GM19452 (cell line): ENCODE measurements around the gene MRPS2.
"Not testable (repeated sequence)": the region's sequence is repeated elsewhere in the genome, so short reads cannot be mapped to it uniquely, and the experiment has no call there.

ENCODE experiments used
- ATAC-seq: cut with Tn5 transposase; IDR thresholded peaks from one replicate; pipeline ENCODE4 v1.9.1; 2021; ENCODE audit not compliant: unreplicated experiment

MRPS2 gene

GRCh38 chr9:135499326-135500070, 984 bp upstream of the MRPS2 start:
- ATAC-seq: peak; percentile 41

- ATAC-seq: no peak
Observed at GRCh38 chr9:135500071-135500524, 384 bp upstream of the MRPS2 start.

DNA sequence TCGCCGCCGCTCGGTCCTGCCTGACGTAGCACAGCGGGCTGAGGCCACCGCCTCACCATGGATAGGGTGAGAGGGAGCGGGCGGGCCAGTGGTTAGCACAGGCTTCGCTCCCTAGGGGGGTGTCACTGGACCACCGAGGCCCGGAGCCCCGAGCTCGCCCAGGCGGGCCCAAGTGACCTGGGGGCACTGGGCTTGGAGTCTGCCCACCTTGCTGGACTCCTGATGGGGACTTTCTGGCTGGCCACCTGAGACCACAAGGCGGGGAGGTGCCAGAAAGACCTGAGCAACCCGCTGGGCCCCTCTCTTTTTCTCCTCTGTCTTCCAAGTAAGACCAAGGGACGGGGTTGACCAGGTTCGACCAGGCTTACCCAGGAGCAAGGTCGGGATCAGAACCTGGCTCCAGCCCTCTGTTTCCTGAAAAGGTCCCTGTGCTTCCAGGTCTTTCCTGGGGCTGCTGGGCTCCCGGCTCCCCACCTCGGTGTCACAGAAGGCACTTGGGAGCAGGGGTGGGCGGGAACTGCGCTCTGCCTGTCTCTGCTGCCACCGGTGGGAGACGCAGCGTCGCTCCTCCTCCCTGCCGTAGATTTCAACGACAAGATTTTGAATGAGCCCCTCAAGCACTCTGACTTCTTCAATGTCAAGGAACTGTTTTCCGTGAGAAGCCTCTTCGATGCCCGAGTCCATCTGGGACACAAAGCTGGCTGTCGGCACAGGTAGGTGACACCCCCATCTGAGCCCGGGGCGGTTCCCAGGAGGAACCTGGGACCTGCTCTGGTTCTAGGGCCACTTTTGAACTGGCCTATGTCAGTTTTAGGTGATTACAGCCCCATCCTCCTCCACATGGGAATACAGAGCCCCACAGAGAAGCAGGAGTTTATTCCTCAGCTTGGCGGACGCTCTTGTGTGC, 1.0 kb downstream of the MRPS2 start:
- ATAC-seq: no peak

DNA sequence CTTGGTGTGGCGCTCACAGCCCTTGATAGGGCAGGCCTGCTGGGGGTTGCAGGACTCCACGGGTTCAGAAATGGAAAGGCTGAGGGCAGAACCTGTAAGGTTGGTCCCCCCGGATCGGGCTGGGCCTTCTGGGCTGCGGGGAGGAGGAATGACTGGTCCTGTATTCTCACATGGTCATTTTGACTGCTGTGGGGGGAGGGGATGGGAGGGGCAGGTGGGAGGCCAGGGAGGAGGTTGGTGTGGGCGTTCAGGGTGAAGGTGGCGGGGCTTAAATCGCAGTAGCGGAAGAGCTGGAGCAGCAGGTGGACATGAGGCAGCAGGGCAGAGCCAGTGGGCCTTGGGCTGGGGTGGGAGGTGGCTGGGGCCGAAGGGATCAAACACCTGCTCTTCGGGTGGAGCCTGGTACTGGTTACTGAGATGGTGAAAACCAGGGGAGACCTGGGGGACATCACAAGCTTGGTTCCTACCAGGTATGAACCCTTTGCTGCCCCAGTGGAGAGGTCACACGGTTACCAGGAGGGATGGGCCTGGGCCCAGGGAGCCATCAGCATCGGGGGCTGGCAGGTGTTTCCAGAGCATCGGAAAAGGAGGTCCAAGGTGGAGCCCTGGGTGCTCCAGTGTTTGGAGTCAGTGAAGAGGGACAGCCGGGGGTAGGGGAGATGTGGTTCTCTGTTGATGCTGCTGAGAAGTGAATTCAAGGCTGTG, 1.8 kb downstream of the MRPS2 start:
- no peak for ATAC-seq

DNA sequence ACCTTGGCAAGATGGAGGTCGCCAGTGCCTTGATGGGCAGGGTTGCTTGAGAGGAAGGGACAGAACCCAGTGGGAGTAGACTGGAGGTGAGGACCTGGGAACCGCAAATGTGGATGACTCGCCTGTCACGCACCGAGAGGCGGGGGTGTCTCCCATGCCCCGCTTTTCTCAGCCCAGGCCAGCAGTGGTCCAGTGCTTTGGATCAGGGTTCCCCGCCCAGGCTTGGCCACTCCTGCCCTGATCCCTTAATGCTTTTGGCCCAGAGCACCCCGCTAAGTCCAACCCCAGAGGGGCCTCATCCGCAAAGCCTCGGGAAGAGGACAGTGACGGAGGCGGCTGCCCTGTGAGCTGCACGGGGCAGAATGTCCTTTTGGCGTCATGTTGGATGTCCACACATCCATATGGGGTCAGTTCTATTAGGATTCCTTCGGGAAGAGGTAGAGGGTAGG, 2.4 kb downstream of the MRPS2 start:
- ATAC-seq: no peak

GRCh38 chr9:135503371-135504261, 3.1 kb downstream of the MRPS2 start:
- no peak for ATAC-seq

DNA sequence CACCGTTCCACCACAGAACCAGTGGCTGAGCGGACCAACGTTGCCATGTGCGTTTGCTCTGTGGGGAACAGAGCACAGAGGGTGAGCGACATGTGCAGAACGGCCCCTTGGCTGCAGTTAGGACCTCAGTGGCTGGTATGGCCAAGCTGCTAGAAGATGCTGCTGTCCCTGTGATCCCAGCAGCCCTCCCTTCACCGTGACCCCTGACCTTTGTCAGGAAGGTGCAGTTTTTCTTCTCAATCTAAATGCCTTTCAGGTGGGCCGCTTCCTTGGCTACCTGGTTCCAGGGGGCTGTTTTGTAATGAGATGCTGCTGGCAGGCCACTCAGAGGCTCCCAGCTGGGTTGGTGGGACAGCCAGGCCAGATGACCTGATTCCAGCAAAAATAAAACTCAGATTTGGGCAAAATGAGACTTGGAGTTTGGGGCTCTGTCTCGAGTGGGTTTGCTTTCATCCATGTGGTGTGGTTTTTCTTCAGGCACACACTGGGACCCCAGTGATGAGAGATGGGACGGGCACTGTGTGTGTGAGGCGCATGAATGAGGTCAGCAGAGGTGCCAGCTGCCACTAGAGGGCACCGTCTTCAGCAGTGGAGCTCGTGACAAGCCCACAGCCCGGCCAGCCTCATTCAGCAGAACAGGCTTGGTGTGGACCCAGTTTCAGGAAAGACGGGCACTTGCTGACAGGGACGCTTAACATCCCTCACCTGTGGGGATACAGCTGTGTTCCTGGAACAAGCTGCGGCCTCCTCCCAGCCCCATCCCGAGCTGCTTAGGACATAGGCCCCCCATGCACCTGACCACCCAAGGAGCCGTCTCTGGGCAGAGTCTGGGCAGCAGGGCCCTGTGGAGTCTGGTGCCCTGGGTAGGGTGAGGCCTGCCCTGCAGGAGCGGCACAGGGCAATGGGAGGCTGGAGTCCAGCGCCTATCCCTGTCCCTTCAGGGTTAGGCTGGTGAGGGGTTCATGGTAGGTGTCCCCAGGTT, 4.1 kb downstream of the MRPS2 start:
- ATAC-seq: no peak

- no peak for ATAC-seq
Observed at GRCh38 chr9:135505406-135506187, 5.1 kb downstream of the MRPS2 start.

GRCh38 chr9:135506327-135507103, 6.0 kb downstream of the MRPS2 start:
- no peak for ATAC-seq

GRCh38 chr9:135507104-135508035, 6.9 kb downstream of the MRPS2 start:
- no peak for ATAC-seq

DNA sequence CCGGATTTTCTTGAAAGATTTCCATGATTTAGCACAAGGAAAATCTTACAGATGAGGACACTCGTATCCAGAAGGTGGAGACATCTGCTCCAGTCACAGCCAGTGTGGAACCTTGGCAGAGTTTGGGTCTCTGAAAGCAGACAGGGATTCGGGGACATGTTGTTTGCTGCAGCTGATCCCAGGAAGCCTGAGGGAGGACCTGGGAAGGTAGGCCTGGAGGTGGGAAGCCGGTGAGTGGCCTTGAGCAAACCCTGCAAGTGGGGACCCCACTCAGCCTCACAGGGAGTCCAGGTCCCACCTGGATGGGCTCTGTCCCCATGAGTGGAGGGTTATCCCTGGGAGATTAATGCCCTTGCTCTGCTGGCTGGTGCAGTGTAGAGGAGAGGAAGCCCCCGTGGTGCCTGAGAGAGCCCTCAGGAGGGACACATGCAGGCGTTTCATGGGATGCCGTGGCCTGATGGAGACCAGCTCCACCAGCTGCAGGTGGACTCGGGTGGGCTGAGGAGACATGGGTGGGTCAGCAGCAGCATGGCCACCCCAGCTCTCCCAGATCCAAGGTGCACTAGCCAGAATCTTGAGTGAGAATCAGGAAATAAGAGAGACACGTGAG, 7.8 kb downstream of the MRPS2 start:
- no peak for ATAC-seq

DNA sequence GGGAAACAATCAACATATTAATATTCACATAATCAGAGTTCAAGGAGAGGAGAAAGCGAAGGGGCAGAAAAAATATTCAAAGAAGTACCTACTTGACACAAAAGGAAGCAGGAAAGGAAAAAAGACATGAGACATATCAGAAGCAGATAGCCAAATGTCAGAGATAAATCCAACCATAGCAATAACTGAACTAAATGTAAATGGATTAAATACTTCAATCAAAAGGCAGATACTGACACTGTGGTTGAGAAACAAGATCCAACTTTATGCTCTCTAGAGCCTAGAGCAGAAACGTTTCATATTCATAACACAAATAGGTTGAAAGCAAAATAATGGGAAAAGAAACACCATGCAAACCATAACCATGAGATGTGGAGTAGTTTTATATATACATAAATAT, 9.0 kb downstream of the MRPS2 start:
- no peak for ATAC-seq

GRCh38 chr9:135512241-135512603, 11.7 kb downstream of the MRPS2 start:
- ATAC-seq: no peak

GRCh38 chr9:135512904-135513303, 12.4 kb downstream of the MRPS2 start:
- ATAC-seq: no peak

- ATAC-seq: no peak
Observed at GRCh38 chr9:135513351-135513846, 12.9 kb downstream of the MRPS2 start.

DNA sequence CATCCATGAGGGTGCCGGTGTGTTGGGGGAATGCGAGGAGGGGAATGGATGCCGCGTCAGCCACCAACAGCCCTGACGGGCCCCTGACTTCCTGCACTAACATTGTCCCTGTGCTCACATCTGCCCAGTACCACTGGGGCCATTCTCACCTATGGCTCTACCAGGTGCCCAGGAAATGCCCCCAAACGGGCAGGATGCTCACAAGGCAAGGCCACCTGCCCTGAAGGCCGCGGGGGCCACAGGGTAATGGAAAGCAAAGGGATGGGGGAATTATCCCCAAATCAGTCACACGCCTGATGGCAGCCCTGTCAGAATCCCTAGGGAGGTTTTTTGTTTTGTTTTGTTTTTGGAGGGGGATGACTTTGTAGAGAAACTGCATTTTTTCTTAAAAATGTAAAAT, 13.4 kb downstream of the MRPS2 start:
- ATAC-seq: not testable (repeated sequence)
